Testis (tissue), 3 donors: ENCODE results near the gene EYA2. TPM values are rescaled to one million over a fixed set of nuclear protein-coding genes. Genes with fewer than 3 reads are reported as not detected.
A peak's percentile ranks its signal among the peaks of the same experiment; 100 is the strongest.

Source experiments
- DNase-seq: peaks from one replicate; pipeline ENCODE4 v3.0.0-alpha.2; 2019
- H3K27ac ChIP-seq, 2 donors: fragments of 200-600 bp; sonication (generic); one replicate each; pipeline ENCODE4 v1.5.1; 2019
- H3K27me3 ChIP-seq: fragments of 200-600 bp; sonication (generic); one replicate; pipeline ENCODE4 v1.5.1; 2019
- H3K36me3 ChIP-seq: fragments of 200-600 bp; sonication (generic); one replicate; pipeline ENCODE4 v1.5.1; 2017; ENCODE audit warnings: low read depth; ENCODE audit errors: missing control alignments
- H3K4me1 ChIP-seq: fragments of 200-600 bp; sonication (generic); one replicate; pipeline ENCODE4 v1.5.1; 2019
- H3K4me3 ChIP-seq, 2 donors: fragments of 200-600 bp; sonication (generic); one replicate each; pipeline ENCODE4 v1.5.1; 2017 to 2019
- H3K9me3 ChIP-seq: fragments of 200-600 bp; sonication (generic); one replicate; pipeline ENCODE4 v1.5.1; 2017
- CTCF ChIP-seq, 3 experiments: fragments of 450-650 bp in 2 of 3; fragments of 200-600 bp in 1 of 3; sonication (generic) in 1 of 3; IDR thresholded peaks; one replicate each; pipeline ENCODE4 v1.5.1; 2016 to 2019; ENCODE audit warnings: antibody characterized with exemption in 3 of 3, mild to moderate bottlenecking in 2 of 3, moderate library complexity in 1 of 3
- POLR2A ChIP-seq: fragments of 450-650 bp; IDR thresholded peaks from one replicate; pipeline ENCODE4 v1.6.1; 2017; ENCODE audit warnings: antibody characterized with exemption, mild to moderate bottlenecking, moderate library complexity
- WGBS, 2 donors: methylation state at CpG; one replicate each; pipeline ENCODE4 v1.1.5; 2018; 5-methylcytosine and 5-hydroxymethylcytosine counted together
- intact Hi-C: fragments of 100-400 bp; cut with DNase I; formaldehyde crosslinking; loops from one replicate; pipeline ENCODE4 v1.15.1; 2023; ENCODE audit warnings: low total_unique reads
- polyA plus RNA-seq: library from polyadenylated mRNA; stranded (reverse); fragments of 350-450 nt; fragmentation: Illumina TruSeq; extraction: RNeasy Lipid Tissue Mini Kit (QIAGEN cat#74804); gene quantifications from one replicate; pipeline ENCODE4 v1.2.3, GENCODE V29; 2014; ENCODE audit warnings: low read depth, low replicate concordance; ENCODE audit not compliant: insufficient read depth
- total RNA-seq, 2 donors: library from RNA; depleted of rRNA; stranded (reverse); fragments of >200 nt; gene quantifications; one replicate each; pipeline ENCODE4 v1.2.3, GENCODE V29; 2016

Gene EYA2
- total and polyA plus RNA-seq, 3 donors from 2014 or later: 14.6 to 17.2 (median 16.2) TPM

DNA sequence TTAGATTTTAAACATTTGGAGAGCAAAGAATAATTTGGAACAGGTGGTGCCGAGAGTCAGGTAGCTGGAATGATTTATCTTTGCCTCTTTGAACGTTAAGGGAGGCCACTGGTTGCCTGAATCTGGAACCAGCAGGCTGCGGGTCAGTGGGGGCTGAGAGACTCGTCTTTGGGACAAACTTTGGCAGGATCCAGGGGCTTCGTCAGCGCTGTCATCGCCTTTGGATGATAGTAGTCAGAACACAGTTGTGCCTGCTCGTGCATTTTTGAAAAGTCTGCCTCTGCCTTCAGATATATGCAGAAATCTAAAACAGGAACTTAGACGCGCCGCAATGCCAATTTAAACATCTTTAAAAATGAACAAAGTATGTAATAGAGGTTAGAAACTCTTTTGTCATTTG lies 5.0 kb downstream of the EYA2 start:
- H3K4me3 ChIP-seq: no peak overlapping the region
- WGBS, 2 donors: 69 to 72% methylated on average over 11 of the region's 11 CpGs
- peaks cover 22% of the 10 kb centered on the region for H3K4me1 ChIP-seq
- H3K27me3 ChIP-seq: no peaks in the 10 kb centered on the region
- TF ChIP-seq POLR2A (no peak), CTCF (IDR thresholded peaks at IDR 0.05) (no peak)
- H3K9me3 ChIP-seq: no peaks in the 10 kb centered on the region
- no peak for DNase-seq
- H3K27ac ChIP-seq: peak overlapping the region in 1 of 2 donors; percentile 31
- no peaks in the 10 kb centered on the region for H3K36me3 ChIP-seq
- intact Hi-C loops: no loop called here

- Histone ChIP-seq H3K4me1 (peaks cover 23% of the 10 kb centered on the region), H3K9me3 (no peaks in the 10 kb centered on the region), H3K4me3 (no peak overlapping the region), H3K27ac (peak overlapping the region in 1 of 2 donors; percentile 31), H3K36me3 (no peaks in the 10 kb centered on the region), H3K27me3 (no peaks in the 10 kb centered on the region)
- 50 to 66% methylated on average over 6 of the region's 6 CpGs for WGBS, 2 donors
- TF ChIP-seq POLR2A: no peak
- no peak for TF ChIP-seq CTCF (IDR thresholded peaks at IDR 0.05)
- DNase-seq: no peak
- intact Hi-C loops: no loop called here
Measured at GRCh38 chr20:46900086-46900485, 5.4 kb downstream of the EYA2 start.

DNA sequence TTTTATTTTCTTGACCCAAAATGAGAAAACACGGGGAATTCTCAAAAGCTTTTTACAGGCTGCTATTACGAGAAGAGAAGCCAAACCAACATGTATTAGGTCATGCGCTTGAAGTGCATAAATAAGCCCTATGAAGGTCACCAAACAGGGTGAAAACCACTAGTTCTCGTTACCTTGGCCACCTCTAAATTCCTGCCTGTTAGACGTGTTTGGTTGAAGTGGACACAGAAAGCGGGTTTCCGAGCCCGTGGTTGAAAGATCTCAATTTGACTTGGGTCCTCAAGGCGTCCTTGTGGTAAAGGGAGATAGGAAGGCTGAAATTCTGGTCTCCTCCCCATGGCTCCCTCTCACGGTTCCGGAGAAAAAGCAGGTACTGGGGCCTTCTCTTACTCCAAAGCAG lies 6.2 kb downstream of the EYA2 start:
- no peaks in the 10 kb centered on the region for H3K27me3 ChIP-seq
- 86 to 91% methylated on average over 11 of the region's 11 CpGs for WGBS, 2 donors

DNA sequence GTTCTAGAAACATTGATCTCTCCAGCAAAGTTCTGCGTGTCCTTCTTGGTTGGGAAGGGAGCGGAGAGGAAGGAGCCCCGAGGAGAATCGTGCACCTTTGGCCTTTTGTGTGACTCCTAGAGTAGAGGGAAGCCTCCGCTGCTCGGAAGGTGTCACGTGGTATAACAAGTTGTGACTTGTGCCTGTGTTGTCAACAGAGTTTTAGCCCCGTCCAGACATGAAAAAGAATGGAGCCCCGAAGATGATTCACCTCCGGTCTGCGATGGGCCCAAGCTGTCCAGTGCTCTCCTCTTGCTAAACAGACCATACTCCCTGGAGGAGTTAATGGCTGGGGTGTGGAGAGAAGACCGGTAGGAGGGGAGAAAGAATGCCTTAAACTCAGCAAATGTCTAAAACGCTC lies 7.0 kb downstream of the EYA2 start:
- Histone ChIP-seq H3K36me3 (no peaks in the 10 kb centered on the region), H3K4me1 (peaks cover 23% of the 10 kb centered on the region), H3K27me3 (no peaks in the 10 kb centered on the region), H3K9me3 (no peaks in the 10 kb centered on the region), H3K27ac (no peak overlapping the region), H3K4me3 (no peak overlapping the region)
- DNase-seq: no peak
- WGBS, 2 donors: 80 to 84% methylated on average over 13 of the region's 13 CpGs
- TF ChIP-seq POLR2A (no peak), CTCF (IDR thresholded peaks at IDR 0.05) (no peak)
- intact Hi-C loops: no loop called here

More for the DNA sequence above, 6.2 kb downstream of the EYA2 start:
- H3K4me3 ChIP-seq: no peak overlapping the region
- intact Hi-C loops: no loop called here
- no peak overlapping the region for H3K27ac ChIP-seq
- no peaks in the 10 kb centered on the region for H3K9me3 ChIP-seq
- H3K36me3 ChIP-seq: no peaks in the 10 kb centered on the region
- no peak for DNase-seq
- peaks cover 23% of the 10 kb centered on the region for H3K4me1 ChIP-seq
- TF ChIP-seq CTCF (IDR thresholded peaks at IDR 0.05) (no peak), POLR2A (no peak)

GRCh38 chr20:46903256-46903655 lies 8.6 kb downstream of the EYA2 start:
- Histone ChIP-seq H3K27me3 (no peaks in the 10 kb centered on the region), H3K4me3 (no peak overlapping the region), H3K36me3 (no peaks in the 10 kb centered on the region), H3K27ac (no peak overlapping the region), H3K4me1 (peaks cover 17% of the 10 kb centered on the region), H3K9me3 (no peaks in the 10 kb centered on the region)
- intact Hi-C loops: no loop called here
- DNase-seq: no peak
- 69 to 74% methylated on average over 9 of the region's 9 CpGs for WGBS, 2 donors
- TF ChIP-seq POLR2A (no peak), CTCF (IDR thresholded peaks at IDR 0.05) (no peak)
